Upper lobe of right lung (tissue), 1 donor: ENCODE measurements around the gene CSNK2A2. TPM values are rescaled to one million over a fixed set of nuclear protein-coding genes. Genes with fewer than 3 reads are reported as not detected.
A peak's percentile ranks its signal among the peaks of the same experiment; 100 is the strongest.

Source experiments
- ATAC-seq: fragments of 200-7000 bp; cut with Tn5 transposase; one replicate; pipeline ENCODE4 v1.9.1; 2020; ENCODE audit warnings: mild to moderate bottlenecking, moderate library complexity
- DNase-seq: peaks from one replicate; pipeline ENCODE4 v3.0.0-alpha.2; 2020
- H3K27ac ChIP-seq: fragments of 200-600 bp; one replicate; pipeline ENCODE4 v1.8.0; 2022
- H3K27me3 ChIP-seq: fragments of 200-600 bp; one replicate; pipeline ENCODE4 v1.8.0; 2022; ENCODE audit warnings: mild to moderate bottlenecking
- H3K36me3 ChIP-seq: fragments of 200-600 bp; one replicate; pipeline ENCODE4 v1.8.0; 2022
- H3K4me1 ChIP-seq: fragments of 200-600 bp; one replicate; pipeline ENCODE4 v1.8.0; 2022
- H3K4me3 ChIP-seq: fragments of 200-600 bp; one replicate; pipeline ENCODE4 v1.8.0; 2022; ENCODE audit warnings: mild to moderate bottlenecking
- H3K9me3 ChIP-seq: fragments of 200-600 bp; one replicate; pipeline ENCODE4 v1.8.0; 2022
- intact Hi-C: fragments of 100-400 bp; cut with DNase I; formaldehyde crosslinking; loops from one replicate; pipeline ENCODE4 v1.11.0; 2022
- total RNA-seq: library from RNA; stranded (reverse); fragmentation: NEBNext Ultra II Directional; extraction: Animal tissue kit (Norgen Biotek cat#: 25700); gene quantifications from one replicate; pipeline ENCODE4 v1.2.1, GENCODE V29; 2021
- TF ChIP-seq, protein P1 (sequence below): fragments of 200-600 bp; IDR thresholded peaks from one replicate; pipeline ENCODE4 v1.8.0; 2022; ENCODE audit warnings: antibody characterized with exemption
- donor health status: DM: no; HTN: yes; CAD: no; lungs with severe emphysema.

CSNK2A2 gene
- total RNA-seq, 1 donor from 2014 or later, result 69.0 TPM

DNA sequence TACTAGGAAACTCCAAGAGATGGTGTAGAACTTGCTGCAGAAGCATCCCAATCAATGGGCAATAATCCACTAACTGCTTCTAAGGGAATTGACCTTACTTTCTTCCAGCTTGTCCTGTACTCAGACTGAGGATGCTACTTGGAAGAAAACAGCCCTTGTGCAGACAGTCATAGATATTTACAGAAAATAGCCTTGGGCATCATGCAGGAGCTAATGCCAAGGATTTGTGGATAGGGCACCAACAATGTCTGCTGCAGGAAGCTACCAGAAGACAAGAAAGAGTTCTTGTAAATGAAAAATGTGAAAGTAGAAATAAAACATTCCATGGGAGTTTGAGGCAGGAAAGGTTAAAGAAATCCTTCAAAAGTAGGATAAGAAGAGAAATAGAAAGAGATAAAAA, 21.5 kb upstream of the CSNK2A2 start:
- H3K4me1 ChIP-seq, result no peaks in the 10 kb centered on the region
- intact Hi-C loops, result no loop called here
- no peaks in the 10 kb centered on the region for H3K36me3 ChIP-seq
- ATAC-seq, result no peak
- no peaks in the 10 kb centered on the region for H3K27me3 ChIP-seq
- H3K27ac ChIP-seq, result no peak overlapping the region
- TF ChIP-seq, protein P1, sequence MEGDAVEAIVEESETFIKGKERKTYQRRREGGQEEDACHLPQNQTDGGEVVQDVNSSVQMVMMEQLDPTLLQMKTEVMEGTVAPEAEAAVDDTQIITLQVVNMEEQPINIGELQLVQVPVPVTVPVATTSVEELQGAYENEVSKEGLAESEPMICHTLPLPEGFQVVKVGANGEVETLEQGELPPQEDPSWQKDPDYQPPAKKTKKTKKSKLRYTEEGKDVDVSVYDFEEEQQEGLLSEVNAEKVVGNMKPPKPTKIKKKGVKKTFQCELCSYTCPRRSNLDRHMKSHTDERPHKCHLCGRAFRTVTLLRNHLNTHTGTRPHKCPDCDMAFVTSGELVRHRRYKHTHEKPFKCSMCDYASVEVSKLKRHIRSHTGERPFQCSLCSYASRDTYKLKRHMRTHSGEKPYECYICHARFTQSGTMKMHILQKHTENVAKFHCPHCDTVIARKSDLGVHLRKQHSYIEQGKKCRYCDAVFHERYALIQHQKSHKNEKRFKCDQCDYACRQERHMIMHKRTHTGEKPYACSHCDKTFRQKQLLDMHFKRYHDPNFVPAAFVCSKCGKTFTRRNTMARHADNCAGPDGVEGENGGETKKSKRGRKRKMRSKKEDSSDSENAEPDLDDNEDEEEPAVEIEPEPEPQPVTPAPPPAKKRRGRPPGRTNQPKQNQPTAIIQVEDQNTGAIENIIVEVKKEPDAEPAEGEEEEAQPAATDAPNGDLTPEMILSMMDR, result no peak
- H3K4me3 ChIP-seq, result no peak overlapping the region
- H3K9me3 ChIP-seq, result no peaks in the 10 kb centered on the region
- no peak for DNase-seq

DNA sequence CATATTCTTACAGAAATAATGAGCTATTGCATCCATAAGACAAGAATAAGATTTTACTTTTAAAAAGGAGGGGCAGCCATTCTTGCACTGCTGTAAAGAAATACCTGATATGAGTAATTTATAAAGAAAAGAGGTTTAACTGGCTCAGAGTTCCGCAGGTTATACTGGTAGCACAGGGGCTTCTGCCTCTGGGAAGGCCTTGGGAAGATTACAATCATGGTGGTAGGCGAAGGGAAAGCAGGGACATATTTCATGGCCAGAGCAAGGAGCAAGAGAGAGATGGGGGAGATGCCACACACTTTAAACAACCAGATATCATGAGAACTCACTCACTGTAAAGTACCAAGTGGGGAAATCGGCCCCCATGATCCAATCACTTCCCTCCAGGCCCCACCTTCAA, 20.9 kb upstream of the CSNK2A2 start:
- ATAC-seq, result no peak
- intact Hi-C loops, result no loop called here

DNA sequence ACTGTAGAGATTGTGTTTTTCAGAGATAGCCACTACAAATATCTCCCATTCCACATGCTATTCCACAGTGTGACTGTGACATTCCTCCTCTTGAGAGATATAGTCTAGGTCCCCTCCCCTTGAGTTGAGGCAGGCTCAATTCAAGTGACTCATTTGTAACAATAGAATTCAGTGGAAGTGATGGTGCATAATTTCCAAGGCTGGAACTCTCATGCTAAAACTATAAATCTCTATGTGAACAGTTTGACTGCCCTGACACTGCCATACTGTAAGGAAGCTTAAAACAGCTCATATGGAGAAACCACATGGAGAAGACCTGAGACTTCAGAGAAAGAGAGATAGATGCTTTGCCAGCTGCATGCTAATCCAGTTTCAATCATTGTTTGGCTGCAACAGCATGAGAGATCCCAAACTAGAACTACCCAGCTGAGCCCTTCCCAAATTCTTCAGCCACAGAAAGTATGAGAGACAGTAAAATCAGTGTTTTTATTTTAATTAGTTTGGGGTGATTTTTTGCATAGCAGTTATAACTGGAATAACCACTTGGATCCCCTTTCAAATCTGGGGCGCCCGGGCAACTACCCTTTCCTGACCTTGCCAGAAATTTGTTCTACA, 19.5 kb upstream of the CSNK2A2 start:
- Histone ChIP-seq H3K9me3 (no peaks in the 10 kb centered on the region), H3K4me1 (no peaks in the 10 kb centered on the region), H3K27ac (no peak overlapping the region), H3K36me3 (no peaks in the 10 kb centered on the region), H3K4me3 (no peak overlapping the region), H3K27me3 (no peaks in the 10 kb centered on the region)
- TF ChIP-seq, protein P1, result no peak
- intact Hi-C loops, result no loop called here
- ATAC-seq (no peak), DNase-seq (no peak)

More for the DNA sequence above, 20.9 kb upstream of the CSNK2A2 start:
- Histone ChIP-seq H3K27me3 (no peaks in the 10 kb centered on the region), H3K36me3 (no peaks in the 10 kb centered on the region), H3K27ac (no peak overlapping the region), H3K4me1 (no peaks in the 10 kb centered on the region), H3K4me3 (no peak overlapping the region), H3K9me3 (no peaks in the 10 kb centered on the region)
- DNase-seq, result no peak
- TF ChIP-seq, protein P1, result no peak

DNA sequence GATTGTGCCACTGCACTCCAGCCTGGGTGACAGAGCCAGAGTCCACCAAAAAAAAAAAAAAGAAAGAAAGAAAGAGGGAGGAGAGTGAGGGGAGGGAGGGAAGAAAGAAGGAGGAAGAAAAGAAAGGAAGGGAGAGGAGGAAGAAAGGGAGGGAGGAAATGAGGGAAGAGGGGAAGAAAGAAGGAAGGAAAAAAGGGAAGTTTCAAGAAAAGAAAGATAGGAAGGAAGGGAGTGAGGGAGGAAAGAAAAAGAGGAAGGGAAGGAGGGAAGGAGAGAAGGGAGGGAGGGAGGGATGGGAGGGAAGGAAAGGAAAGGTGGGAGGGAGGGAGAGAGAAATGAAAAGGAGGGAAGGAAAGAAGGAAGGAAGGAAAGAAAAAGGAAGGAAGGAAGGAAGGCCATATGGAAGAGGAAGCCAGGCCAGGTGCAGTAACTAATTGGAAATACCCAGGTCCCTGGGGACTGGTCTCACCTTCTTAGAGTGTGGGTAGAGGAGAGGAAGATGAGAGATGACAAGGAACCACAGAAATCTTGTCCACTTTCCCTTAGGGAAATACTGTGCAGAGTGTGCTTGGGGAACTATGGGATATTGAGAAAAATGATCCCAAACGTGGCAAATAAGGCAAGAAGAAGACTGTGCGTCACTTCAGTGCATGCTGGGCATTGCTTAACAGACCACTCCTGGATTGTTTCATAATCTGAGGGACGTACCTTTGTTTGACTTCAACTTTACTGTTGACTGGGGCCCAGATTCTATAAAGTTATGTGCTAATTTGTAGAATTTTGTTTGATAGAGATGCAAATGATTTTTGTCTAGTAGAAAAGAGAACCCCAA, 15.1 kb upstream of the CSNK2A2 start:
- TF ChIP-seq, protein P1, result no peak
- DNase-seq (no peak), ATAC-seq (peak; percentile 66)
- no peak overlapping the region for H3K27ac ChIP-seq
- no peak overlapping the region for H3K4me3 ChIP-seq
- no peaks in the 10 kb centered on the region for H3K36me3 ChIP-seq
- no peaks in the 10 kb centered on the region for H3K4me1 ChIP-seq
- no peaks in the 10 kb centered on the region for H3K9me3 ChIP-seq
- intact Hi-C loops, result no loop called here
- no peaks in the 10 kb centered on the region for H3K27me3 ChIP-seq

DNA sequence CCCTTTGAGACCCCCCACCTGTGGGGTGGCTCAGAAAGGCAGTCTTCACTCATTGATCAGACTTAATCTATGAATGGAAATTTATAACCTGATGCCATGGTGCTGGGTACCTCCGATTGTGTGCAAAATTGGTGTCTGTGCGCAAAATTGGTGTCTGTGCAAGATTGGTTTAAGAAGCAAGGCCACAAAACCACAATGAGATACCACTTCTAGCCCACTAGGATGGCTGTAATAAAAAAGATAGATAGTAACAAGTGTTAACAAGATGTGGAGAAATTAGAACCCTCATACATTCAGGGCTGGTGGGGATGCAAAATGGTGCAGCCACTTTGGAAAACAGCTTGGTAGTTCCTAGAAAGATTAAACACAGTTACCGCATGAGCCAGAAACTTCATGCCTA, 13.9 kb upstream of the CSNK2A2 start:
- no peaks in the 10 kb centered on the region for H3K4me1 ChIP-seq
- ATAC-seq, result no peak
- H3K27me3 ChIP-seq, result no peaks in the 10 kb centered on the region
- no peaks in the 10 kb centered on the region for H3K9me3 ChIP-seq
- TF ChIP-seq, protein P1, result no peak
- intact Hi-C loops, result no loop called here
- no peaks in the 10 kb centered on the region for H3K36me3 ChIP-seq
- no peak overlapping the region for H3K4me3 ChIP-seq
- no peak overlapping the region for H3K27ac ChIP-seq
- no peak for DNase-seq
